SU-DHL-6 (cell line): ENCODE results near the gene RAB3IP.

Experiments
- EZH2phosphoT487 ChIP-seq: fragments of 200-600 bp; sonication (generic), shearing (Covaris generic); conservative IDR thresholded peaks from 2 replicates; pipeline ENCODE4 v1.6.1; 2018; ENCODE audit warnings: mild to moderate bottlenecking, antibody characterized with exemption, low read length, moderate library complexity, mixed read lengths
- TF ChIP-seq, protein P1 (sequence below): fragments of 200-600 bp; sonication (generic); IDR thresholded peaks from one replicate; pipeline ENCODE4 v1.5.1; 2017; ENCODE audit warnings: antibody characterized with exemption, mild to moderate bottlenecking, low read length, moderate library complexity; ENCODE audit not compliant: insufficient read depth, poor library complexity, severe bottlenecking

- TF ChIP-seq, protein P1, sequence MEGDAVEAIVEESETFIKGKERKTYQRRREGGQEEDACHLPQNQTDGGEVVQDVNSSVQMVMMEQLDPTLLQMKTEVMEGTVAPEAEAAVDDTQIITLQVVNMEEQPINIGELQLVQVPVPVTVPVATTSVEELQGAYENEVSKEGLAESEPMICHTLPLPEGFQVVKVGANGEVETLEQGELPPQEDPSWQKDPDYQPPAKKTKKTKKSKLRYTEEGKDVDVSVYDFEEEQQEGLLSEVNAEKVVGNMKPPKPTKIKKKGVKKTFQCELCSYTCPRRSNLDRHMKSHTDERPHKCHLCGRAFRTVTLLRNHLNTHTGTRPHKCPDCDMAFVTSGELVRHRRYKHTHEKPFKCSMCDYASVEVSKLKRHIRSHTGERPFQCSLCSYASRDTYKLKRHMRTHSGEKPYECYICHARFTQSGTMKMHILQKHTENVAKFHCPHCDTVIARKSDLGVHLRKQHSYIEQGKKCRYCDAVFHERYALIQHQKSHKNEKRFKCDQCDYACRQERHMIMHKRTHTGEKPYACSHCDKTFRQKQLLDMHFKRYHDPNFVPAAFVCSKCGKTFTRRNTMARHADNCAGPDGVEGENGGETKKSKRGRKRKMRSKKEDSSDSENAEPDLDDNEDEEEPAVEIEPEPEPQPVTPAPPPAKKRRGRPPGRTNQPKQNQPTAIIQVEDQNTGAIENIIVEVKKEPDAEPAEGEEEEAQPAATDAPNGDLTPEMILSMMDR: no peak
- no peak for TF ChIP-seq EZH2phosphoT487
Measured at GRCh38 chr12:69844416-69844815, 105.8 kb downstream of the RAB3IP start.
